HEK293 (cell line): ENCODE data around the gene SLC25A45.

ENCODE experiments used
- CTCF ChIA-PET: fragments of 350-600 bp; formaldehyde crosslinking; extraction: SDS; loops from one replicate; lab custom pipeline; 2021; ENCODE audit warnings: antibody characterized with exemption; lab: Yijun Ruan, JAX
- POLR2A ChIA-PET: fragments of 300-600 bp; formaldehyde crosslinking; extraction: SDS; loops from one replicate; lab custom pipeline; 2020; ENCODE audit warnings: antibody characterized with exemption, inconsistent platforms; lab: Yijun Ruan, JAX
- H3K27ac ChIP-seq: fragments of 200-500 bp; sonication (Bioruptor generic); 2 replicates; pipeline ENCODE4 v1.5.1; 2014; ENCODE audit warnings: low read depth, low read length, control low read depth, inconsistent platforms; ENCODE audit errors: extremely low read depth
- H3K36me3 ChIP-seq, 2 experiments: fragments of 200-500 bp in 1 of 2; sonication (Bioruptor generic) in 1 of 2; 1 replicate in 1 of 2; 2 replicates in 1 of 2; pipeline ENCODE4 v1.5.1; 2014 to 2017; ENCODE audit warnings: inconsistent platforms in 2 of 2, low read length in 2 of 2; ENCODE audit not compliant: control insufficient read depth in 2 of 2, insufficient read depth in 1 of 2
- H3K4me1 ChIP-seq: fragments of 200-500 bp; sonication (Bioruptor generic); 2 replicates; pipeline ENCODE4 v1.5.1; 2014; ENCODE audit warnings: mild to moderate bottlenecking, low read length, inconsistent platforms; ENCODE audit not compliant: control insufficient read depth, insufficient read depth
- H3K4me3 ChIP-seq: 2 replicates; pipeline ENCODE4 v1.5.1; 2011; ENCODE audit warnings: low read depth, mild to moderate bottlenecking, control low read depth, low read length, moderate library complexity
- H3K9me3 ChIP-seq: fragments of 200-500 bp; sonication (Bioruptor generic); 2 replicates; pipeline ENCODE4 v1.5.1; 2014; ENCODE audit warnings: low read depth, low read length, inconsistent platforms; ENCODE audit not compliant: control insufficient read depth, insufficient read depth
- KLF1 ChIP-seq: fragments of 450-650 bp; formaldehyde crosslinking; IDR thresholded peaks from 2 replicates; pipeline ENCODE4 v1.5.1; 2016; ENCODE audit warnings: missing biosample characterization, missing genetic modification characterization
- PBX3 ChIP-seq: sonication (generic); formaldehyde crosslinking; IDR thresholded peaks from 2 replicates; pipeline ENCODE4 v1.8.1; 2022; ENCODE audit warnings: mild to moderate bottlenecking, moderate library complexity, missing genetic modification reagents
- SP7 ChIP-seq: fragments of 450-650 bp; formaldehyde crosslinking; IDR thresholded peaks from 2 replicates; pipeline ENCODE4 v1.5.1; 2016; ENCODE audit warnings: missing biosample characterization, missing genetic modification characterization
- TCF7L2 ChIP-seq: IDR thresholded peaks from 2 replicates; pipeline ENCODE4 v1.6.1; 2011; ENCODE audit warnings: low read depth, mild to moderate bottlenecking, inconsistent platforms, low read length, moderate library complexity, borderline replicate concordance
- ZBTB20 ChIP-seq: fragments of 450-650 bp; formaldehyde crosslinking; IDR thresholded peaks from 2 replicates; pipeline ENCODE4 v1.5.1; 2016; ENCODE audit warnings: missing biosample characterization, missing genetic modification characterization
- ZNF2 ChIP-seq: fragments of 450-650 bp; formaldehyde crosslinking; IDR thresholded peaks from 2 replicates; pipeline ENCODE4 v1.5.1; 2016; ENCODE audit warnings: missing biosample characterization, missing genetic modification characterization
- ZNF341 ChIP-seq: fragments of 450-650 bp; formaldehyde crosslinking; IDR thresholded peaks from 2 replicates; pipeline ENCODE4; 2016; ENCODE audit warnings: low read depth, missing biosample characterization, missing genetic modification characterization
- ZNF426 ChIP-seq: fragments of 450-650 bp; formaldehyde crosslinking; IDR thresholded peaks from 2 replicates; pipeline ENCODE4 v1.5.1; 2017; ENCODE audit warnings: missing biosample characterization, missing genetic modification characterization, mild to moderate bottlenecking, inconsistent platforms, moderate library complexity
- ZNF510 ChIP-seq: fragments of 450-650 bp; formaldehyde crosslinking; IDR thresholded peaks from 2 replicates; pipeline ENCODE4 v1.5.1; 2018; ENCODE audit warnings: mild to moderate bottlenecking, missing genetic modification characterization, missing biosample characterization; ENCODE audit not compliant: insufficient replicate concordance
- ZNF544 ChIP-seq: fragments of 450-650 bp; formaldehyde crosslinking; IDR thresholded peaks from 2 replicates; pipeline ENCODE4 v1.5.0; 2017; ENCODE audit warnings: missing biosample characterization, missing genetic modification characterization
- ZNF624 ChIP-seq: fragments of 450-650 bp; formaldehyde crosslinking; IDR thresholded peaks from 2 replicates; pipeline ENCODE4 v1.5.1; 2017; ENCODE audit warnings: missing biosample characterization, missing genetic modification characterization
- TF ChIP-seq, protein P1 (sequence below): fragments of 450-650 bp; formaldehyde crosslinking; IDR thresholded peaks from 2 replicates; pipeline ENCODE4 v1.5.1; 2016; ENCODE audit warnings: missing biosample characterization, missing genetic modification characterization
- TF ChIP-seq, protein P2 (sequence below): fragments of 450-650 bp; formaldehyde crosslinking; optimal IDR thresholded peaks from 2 replicates; pipeline ENCODE3; 2016; ENCODE audit warnings: missing biosample characterization, mild to moderate bottlenecking, missing genetic modification characterization
- TF ChIP-seq, protein P3 (sequence below): fragments of 450-650 bp; formaldehyde crosslinking; IDR thresholded peaks from 2 replicates; pipeline ENCODE4 v1.5.1; 2016; ENCODE audit warnings: missing biosample characterization, missing genetic modification characterization
- TF ChIP-seq, protein P4 (sequence below): fragments of 450-650 bp; formaldehyde crosslinking; IDR thresholded peaks from 2 replicates; pipeline ENCODE4 v1.5.1; 2016; ENCODE audit warnings: missing biosample characterization, missing genetic modification characterization, borderline replicate concordance

SLC25A45 gene

DNA sequence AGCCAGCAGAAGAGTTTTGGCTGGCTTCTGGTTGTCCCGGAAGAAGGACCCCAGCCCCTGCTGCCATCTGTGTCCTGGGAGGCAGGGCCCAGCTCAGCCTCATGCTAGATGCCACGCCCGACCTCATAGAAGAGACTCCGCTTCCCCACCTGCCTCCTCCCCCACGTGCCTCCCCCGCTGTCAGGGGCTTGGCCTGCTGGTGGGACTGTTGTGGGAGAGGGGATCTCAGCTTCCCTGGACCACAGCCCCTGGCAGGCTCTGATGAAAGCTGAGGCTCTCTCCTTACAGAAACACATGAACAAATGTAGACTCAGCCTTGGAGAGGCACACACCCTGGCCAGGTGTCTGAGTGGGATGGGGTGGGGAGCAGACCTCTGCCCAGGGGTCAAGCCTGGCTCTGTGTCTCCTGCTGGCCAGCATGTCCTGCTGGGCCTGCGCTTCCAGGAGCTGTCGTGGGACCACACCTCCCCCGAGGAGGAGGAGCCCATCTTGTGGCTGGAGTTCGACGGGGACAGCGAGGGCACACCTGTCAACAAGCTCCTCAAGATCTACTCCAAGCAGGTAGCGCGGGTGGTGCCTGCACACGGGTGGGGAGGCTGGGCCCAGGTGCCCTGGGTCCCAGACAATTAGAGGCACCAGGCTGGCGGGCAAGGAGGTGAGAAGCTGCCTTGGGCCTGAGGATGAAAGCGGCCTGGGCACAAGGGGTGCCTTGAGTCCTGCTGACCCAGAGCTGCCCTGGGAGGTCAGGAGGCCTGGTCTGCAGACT is 18.0 kb upstream of the SLC25A45 start:
- Histone ChIP-seq H3K4me3 (no peak overlapping the region), H3K4me1 (no peaks in the 10 kb centered on the region), H3K27ac (no peak overlapping the region), H3K9me3 (no peaks in the 10 kb centered on the region), H3K36me3 (peaks cover 5 to 68% of the 10 kb centered on the region in 2 experiments; a peak in 2 of 3 replicates)
- TF ChIP-seq KLF1 (no peak), ZNF2 (tag by site-specific recombination) (no peak), ZNF510 (tag by site-specific recombination) (no peak), ZNF624 (tag by site-specific recombination) (no peak), ZNF544 (no peak)
- ChIA-PET CTCF (interaction anchor here (0.7 to 0.9 kb wide), 2 partner anchors 15 to 218 kb away, joined by 3 read pairs; no protein-coding TSS in a partner anchor), POLR2A (no interaction called here)

DNA sequence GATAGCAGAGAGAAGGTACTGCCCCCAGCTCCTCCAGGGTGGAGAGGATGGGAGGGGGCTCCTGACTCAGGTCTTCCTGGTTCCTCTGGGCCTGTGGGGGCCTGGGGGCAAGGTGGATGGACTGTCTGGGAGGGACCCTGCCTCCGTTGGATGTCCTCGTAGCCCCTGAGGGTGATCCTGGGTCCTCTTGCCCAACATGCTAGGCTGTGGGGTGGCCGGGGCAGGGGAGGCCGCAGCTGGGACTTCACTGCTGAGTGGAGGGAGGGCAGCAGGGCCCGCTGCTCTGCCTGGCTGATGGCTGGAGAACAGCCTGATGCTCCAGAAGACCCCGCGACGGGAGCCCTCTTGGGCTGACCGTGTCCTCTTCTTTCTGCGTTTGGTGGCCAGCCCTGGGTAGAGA is 17.4 kb upstream of the SLC25A45 start:
- POLR2A ChIA-PET = no interaction called here
- TF ChIP-seq, protein P1, sequence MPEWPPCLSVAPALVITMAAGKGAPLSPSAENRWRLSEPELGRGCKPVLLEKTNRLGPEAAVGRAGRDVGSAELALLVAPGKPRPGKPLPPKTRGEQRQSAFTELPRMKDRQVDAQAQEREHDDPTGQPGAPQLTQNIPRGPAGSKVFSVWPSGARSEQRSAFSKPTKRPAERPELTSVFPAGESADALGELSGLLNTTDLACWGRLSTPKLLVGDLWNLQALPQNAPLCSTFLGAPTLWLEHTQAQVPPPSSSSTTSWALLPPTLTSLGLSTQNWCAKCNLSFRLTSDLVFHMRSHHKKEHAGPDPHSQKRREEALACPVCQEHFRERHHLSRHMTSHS (tag by site-specific recombination) = no peak
- no peak for TF ChIP-seq TCF7L2
- TF ChIP-seq, protein P2, sequence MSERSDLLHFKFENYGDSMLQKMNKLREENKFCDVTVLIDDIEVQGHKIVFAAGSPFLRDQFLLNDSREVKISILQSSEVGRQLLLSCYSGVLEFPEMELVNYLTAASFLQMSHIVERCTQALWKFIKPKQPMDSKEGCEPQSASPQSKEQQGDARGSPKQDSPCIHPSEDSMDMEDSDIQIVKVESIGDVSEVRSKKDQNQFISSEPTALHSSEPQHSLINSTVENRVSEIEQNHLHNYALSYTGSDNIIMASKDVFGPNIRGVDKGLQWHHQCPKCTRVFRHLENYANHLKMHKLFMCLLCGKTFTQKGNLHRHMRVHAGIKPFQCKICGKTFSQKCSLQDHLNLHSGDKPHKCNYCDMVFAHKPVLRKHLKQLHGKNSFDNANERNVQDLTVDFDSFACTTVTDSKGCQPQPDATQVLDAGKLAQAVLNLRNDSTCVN = no peak
- no peak for TF ChIP-seq PBX3 (CRISPR knock-in tag)
- TF ChIP-seq, protein P3, sequence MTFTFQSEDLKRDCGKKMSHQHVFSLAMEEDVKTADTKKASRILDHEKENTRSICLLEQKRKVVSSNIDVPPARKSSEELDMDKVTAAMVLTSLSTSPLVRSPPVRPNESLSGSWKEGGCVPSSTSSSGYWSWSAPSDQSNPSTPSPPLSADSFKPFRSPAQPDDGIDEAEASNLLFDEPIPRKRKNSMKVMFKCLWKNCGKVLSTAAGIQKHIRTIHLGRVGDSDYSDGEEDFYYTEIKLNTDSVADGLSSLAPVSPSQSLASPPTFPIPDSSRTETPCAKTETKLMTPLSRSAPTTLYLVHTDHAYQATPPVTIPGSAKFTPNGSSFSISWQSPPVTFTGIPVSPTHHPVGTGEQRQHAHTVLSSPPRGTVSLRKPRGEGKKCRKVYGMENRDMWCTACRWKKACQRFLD = no peak
- no peak for TF ChIP-seq ZNF624 (tag by site-specific recombination)
- TF ChIP-seq SP7 (tag by site-specific recombination) = no peak
- no peak for TF ChIP-seq ZBTB20 (tag by site-specific recombination)
- no peak for TF ChIP-seq ZNF341 (tag by site-specific recombination)
- TF ChIP-seq KLF1 = no peak
- TF ChIP-seq, protein P4, sequence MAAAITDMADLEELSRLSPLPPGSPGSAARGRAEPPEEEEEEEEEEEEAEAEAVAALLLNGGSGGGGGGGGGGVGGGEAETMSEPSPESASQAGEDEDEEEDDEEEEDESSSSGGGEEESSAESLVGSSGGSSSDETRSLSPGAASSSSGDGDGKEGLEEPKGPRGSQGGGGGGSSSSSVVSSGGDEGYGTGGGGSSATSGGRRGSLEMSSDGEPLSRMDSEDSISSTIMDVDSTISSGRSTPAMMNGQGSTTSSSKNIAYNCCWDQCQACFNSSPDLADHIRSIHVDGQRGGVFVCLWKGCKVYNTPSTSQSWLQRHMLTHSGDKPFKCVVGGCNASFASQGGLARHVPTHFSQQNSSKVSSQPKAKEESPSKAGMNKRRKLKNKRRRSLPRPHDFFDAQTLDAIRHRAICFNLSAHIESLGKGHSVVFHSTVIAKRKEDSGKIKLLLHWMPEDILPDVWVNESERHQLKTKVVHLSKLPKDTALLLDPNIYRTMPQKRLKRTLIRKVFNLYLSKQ (tag by site-specific recombination) = no peak
- TF ChIP-seq ZNF426 (tag by site-specific recombination) = no peak
- Histone ChIP-seq H3K4me1 (no peaks in the 10 kb centered on the region), H3K4me3 (no peak overlapping the region), H3K9me3 (no peaks in the 10 kb centered on the region), H3K36me3 (peaks cover 5 to 66% of the 10 kb centered on the region in 2 experiments; a peak in 2 of 3 replicates), H3K27ac (no peak overlapping the region)
- CTCF ChIA-PET = interaction anchor here (0.7 to 0.9 kb wide), 2 partner anchors 16 to 217 kb away, joined by 3 read pairs; no protein-coding TSS in a partner anchor
